Tibial artery (tissue), 4 donors: ENCODE measurements around the gene ARAP1.

ENCODE experiments used
- DNase-seq, 2 donors: peaks; one replicate each; pipeline ENCODE4 v3.0.0-alpha.2; 2019
- H3K27ac ChIP-seq, 2 donors: fragments of 200-600 bp; sonication (generic) in 1 of 2; 1 replicate in 1 of 2; 2 replicates in 1 of 2; pipeline ENCODE4 v1.5.1; 2018 to 2019; ENCODE audit warnings: mild to moderate bottlenecking in 1 of 2
- H3K27me3 ChIP-seq, 2 donors: fragments of 200-600 bp; sonication (generic) in 1 of 2; one replicate each; pipeline versions ENCODE4 v1.5.1 to v1.6.0; 2016 to 2019
- H3K36me3 ChIP-seq, 3 donors: fragments of 200-600 bp; sonication (generic) in 2 of 3; one replicate each; pipeline ENCODE4 v1.5.1; 2016 to 2019; ENCODE audit warnings: mild to moderate bottlenecking in 2 of 3
- H3K4me1 ChIP-seq, 4 donors: fragments of 200-600 bp; sonication (generic) in 2 of 4; 1 replicate in 3 of 4; 2 replicates in 1 of 4; pipeline ENCODE4 v1.5.1; 2016 to 2019
- H3K4me3 ChIP-seq, 2 donors: fragments of 200-600 bp; sonication (generic) in 1 of 2; 1 replicate in 1 of 2; 2 replicates in 1 of 2; pipeline ENCODE4 v1.5.1; 2018 to 2019; ENCODE audit warnings: mild to moderate bottlenecking in 2 of 2
- H3K9me3 ChIP-seq, 3 donors: fragments of 200-600 bp; sonication (generic) in 1 of 3; one replicate each; pipeline ENCODE4 v1.5.1; 2016 to 2019
- CTCF ChIP-seq, 2 experiments: fragments of 200-600 bp in 1 of 2; fragments of 450-650 bp in 1 of 2; IDR thresholded peaks; one replicate each; pipeline ENCODE4 v1.5.1; 2017 to 2019; ENCODE audit warnings: antibody characterized with exemption in 2 of 2, mild to moderate bottlenecking in 1 of 2, moderate library complexity in 1 of 2
- intact Hi-C: fragments of 100-400 bp; cut with DNase I; formaldehyde crosslinking; loops from one replicate; pipeline ENCODE4 v1.15.0; 2023; ENCODE audit warnings: low total_unique reads

Gene ARAP1

GRCh38 chr11:72762641-72763304 is 10.6 kb upstream of the ARAP1 start:
- Histone ChIP-seq H3K4me1 (no peaks in the 10 kb centered on the region), H3K9me3 (no peaks in the 10 kb centered on the region), H3K36me3 (peaks cover 0 to 16% (median 6%) of the 10 kb centered on the region in 3 donors), H3K27ac (no peak overlapping the region), H3K27me3 (no peaks in the 10 kb centered on the region), H3K4me3 (no peak overlapping the region)
- no peak for TF ChIP-seq CTCF (IDR thresholded peaks at IDR 0.05)
- DNase-seq = no peak
- intact Hi-C loops = no loop called here

- Histone ChIP-seq H3K36me3 (peaks cover 3 to 36% (median 6%) of the 10 kb centered on the region in 3 donors), H3K4me3 (no peak overlapping the region), H3K9me3 (no peaks in the 10 kb centered on the region), H3K4me1 (no peaks in the 10 kb centered on the region), H3K27me3 (no peaks in the 10 kb centered on the region), H3K27ac (no peak overlapping the region)
- intact Hi-C loops = no loop called here
- no peak for DNase-seq
- TF ChIP-seq CTCF (IDR thresholded peaks at IDR 0.05) = no peak
Measured at GRCh38 chr11:72760539-72761405, 8.6 kb upstream of the ARAP1 start.

GRCh38 chr11:72759468-72759985 is 7.3 kb upstream of the ARAP1 start:
- no peaks in the 10 kb centered on the region for H3K27me3 ChIP-seq
- no peaks in the 10 kb centered on the region for H3K4me1 ChIP-seq
- intact Hi-C loops = no loop called here
- no peak for TF ChIP-seq CTCF (IDR thresholded peaks at IDR 0.05)
- no peak overlapping the region for H3K27ac ChIP-seq
- no peaks in the 10 kb centered on the region for H3K9me3 ChIP-seq
- DNase-seq = no peak
- no peak overlapping the region for H3K4me3 ChIP-seq
- peaks cover 3 to 46% (median 6%) of the 10 kb centered on the region in 3 donors for H3K36me3 ChIP-seq

GRCh38 chr11:72758690-72759389 is 6.6 kb upstream of the ARAP1 start:
- no peak for TF ChIP-seq CTCF (IDR thresholded peaks at IDR 0.05)
- no peaks in the 10 kb centered on the region for H3K27me3 ChIP-seq
- peaks cover 3 to 50% (median 6%) of the 10 kb centered on the region in 3 donors for H3K36me3 ChIP-seq
- no peak overlapping the region for H3K4me3 ChIP-seq
- H3K27ac ChIP-seq = no peak overlapping the region
- no peaks in the 10 kb centered on the region for H3K4me1 ChIP-seq
- no peak for DNase-seq
- H3K9me3 ChIP-seq = no peaks in the 10 kb centered on the region
- intact Hi-C loops = no loop called here

GRCh38 chr11:72758304-72758689 is 6.1 kb upstream of the ARAP1 start:
- H3K27ac ChIP-seq = no peak overlapping the region
- H3K27me3 ChIP-seq = no peaks in the 10 kb centered on the region
- no peak for DNase-seq
- H3K4me3 ChIP-seq = no peak overlapping the region
- H3K4me1 ChIP-seq = peaks cover 0 to 2% (median under 1%) of the 10 kb centered on the region in 4 donors
- TF ChIP-seq CTCF (IDR thresholded peaks at IDR 0.05) = no peak
- H3K9me3 ChIP-seq = no peaks in the 10 kb centered on the region
- peaks cover 3 to 50% (median 6%) of the 10 kb centered on the region in 3 donors for H3K36me3 ChIP-seq
- intact Hi-C loops = no loop called here
